NCI-H1694 (cell line): Measurements from ENCODE around the gene CARNS1.
"Not testable (repeated sequence)": the region's sequence is repeated elsewhere in the genome, so short reads cannot be mapped to it uniquely, and the experiment has no call there.

Source experiments
- DNase-seq: peaks from one replicate; lab custom pipeline; 2025; lab: John Stamatoyannopoulos, UW

Gene CARNS1

DNA sequence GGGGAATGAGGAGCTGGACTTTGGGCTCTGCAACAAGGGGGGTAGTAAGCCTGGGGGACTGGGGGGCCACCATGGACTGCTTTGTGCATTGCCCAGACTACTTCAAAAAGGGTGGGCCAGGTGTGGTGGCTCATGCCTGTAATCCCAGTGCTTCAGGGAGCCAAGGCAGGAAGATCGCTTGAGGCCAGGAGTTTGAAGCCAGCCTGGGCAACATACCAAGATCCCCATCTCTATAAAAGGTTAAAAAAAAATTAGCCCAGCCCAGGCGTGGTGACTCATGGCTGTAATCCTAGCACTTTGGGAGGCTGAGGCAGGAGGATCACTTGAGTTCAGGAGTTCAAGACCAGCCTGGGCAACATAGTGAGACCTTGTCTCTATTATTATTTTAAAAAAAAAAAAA, 50.1 kb downstream of the CARNS1 start:
- not testable (repeated sequence) for DNase-seq

DNA sequence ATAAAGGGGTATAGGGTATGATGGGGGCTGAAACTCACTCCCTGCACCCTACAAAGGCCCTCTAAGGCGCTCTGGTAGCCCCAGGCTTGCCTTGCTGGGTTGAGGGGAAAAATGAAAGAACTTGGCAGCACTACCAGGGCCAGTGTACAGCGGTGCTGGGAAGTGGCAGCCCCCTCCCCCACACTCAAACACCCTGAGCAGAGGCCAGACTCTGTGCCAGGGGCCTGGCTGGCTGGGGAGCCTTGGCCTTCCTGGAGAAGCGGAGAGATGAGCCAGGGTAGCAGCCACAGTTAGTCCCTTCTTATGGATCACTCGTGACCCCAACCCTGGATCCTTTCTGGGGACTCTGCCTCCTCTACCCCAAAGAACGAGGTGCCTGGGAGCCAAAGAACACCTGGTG, 50.9 kb downstream of the CARNS1 start:
- no peak for DNase-seq

DNA sequence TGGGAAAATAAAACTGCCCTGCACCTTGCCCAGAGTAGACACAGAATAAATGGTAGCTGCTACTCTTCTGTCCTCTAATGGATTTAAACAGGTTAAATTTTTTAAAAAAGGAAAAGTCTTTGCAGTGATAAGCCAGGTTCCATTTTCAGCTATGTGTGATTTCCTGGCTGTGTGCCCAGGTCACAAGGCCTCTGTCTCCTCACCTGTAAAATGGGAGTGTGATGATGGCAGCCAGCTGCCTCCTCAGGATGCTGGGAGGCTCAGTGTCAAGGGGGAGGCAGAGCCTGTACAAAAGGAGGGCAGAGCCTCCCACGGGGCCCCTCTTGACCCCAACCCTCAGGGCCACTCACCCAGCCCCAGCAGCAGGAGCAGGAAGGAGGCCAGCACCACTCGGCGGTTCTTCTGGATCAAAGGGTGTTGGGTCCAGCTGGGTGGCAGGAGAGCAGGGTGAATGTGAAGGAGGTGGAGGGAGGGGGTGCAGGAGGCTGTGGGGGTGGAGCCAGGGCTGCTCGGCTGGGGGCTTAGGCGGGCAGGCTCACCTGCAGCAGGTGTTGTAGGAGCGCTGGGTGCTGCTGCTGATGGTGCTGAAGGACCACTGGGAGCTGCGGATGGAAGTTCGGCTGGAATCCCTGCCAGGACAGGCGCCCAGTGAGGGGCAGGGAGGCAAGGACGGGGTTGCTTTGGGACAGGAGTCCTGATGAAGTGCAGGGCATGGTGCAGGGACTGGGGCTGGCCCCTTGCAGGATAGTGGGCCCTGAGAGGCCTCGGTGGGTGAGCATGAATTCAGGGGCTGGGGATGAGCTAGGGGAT, 51.7 kb downstream of the CARNS1 start:
- no peak for DNase-seq

DNA sequence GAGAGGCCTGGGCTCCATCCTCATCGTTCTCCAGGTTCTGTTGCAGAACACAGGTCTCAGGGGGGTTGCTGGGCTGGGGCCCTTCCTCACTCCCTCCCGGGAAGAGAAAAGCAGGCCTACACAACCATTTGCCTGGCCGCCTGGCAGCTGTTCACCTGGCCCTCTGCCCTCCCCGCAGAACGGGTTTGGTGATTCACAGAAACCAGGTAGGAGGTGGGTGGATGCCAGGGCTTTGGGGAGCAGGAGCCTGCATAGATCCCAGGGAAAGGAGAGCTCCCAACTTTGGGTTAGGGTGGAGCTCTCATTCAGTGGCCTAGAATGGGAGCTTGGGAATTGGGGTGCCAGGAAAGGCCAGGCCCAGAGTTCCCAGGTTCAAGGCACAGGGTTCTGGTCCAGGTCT, 52.6 kb downstream of the CARNS1 start:
- DNase-seq = no peak

DNA sequence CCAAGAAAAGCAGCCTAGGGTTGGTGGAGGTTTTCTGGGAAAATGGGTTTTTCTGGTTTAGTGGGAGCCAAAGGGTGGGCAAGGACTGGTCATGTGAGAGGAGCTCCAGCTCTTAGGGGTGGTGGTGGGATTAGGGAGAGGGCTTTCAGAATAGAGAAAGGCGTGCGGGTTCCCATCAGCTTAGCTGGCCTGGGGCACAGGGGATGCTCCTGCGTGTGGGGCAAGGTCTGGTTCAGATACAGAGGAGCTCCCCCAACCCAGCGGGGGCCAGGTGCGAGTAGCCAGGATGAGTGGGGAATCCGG, 52.9 kb downstream of the CARNS1 start:
- DNase-seq = no peak

DNA sequence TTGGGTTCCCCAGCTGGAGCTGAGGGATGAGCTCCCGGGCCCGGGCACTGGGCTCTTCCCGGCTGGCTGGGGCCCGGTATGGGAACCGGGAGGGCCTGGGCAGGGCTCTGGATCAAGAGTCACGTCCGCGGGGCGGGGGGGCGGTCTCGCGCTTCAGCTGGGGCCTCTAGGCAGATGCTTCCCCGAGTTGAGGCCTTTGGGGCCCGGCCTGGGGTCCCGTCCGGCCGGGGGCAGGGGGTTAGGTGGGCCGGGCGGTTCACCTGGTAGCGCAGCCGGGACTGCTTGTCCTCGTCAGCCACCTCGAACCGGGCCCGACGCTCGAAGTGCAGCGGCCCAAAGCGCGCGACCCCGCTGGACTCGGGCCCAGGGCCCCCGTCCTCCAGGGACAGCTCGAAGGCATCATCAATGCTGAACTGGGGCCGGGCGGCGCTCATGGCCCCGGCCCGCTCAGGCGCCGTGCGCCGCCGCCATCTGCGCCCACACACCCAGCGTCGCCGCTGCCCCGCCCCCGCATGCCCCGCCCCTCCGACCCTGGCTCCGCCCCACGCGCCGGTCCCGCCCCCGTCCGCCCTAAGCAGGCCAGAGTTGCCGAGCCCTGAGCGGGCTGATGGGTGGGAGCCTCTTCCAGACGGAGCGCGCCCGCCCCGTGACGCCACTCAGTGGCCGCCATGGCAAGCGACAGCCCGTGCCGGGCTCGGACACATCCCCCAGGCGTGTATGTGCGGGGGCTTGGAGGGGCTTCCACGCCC, 53.5 kb downstream of the CARNS1 start, which contains the start of gene TMEM134:
TMEM134 (minus strand) TSS at position 493 of the 749 bp plus-strand sequence; CDS start at position 434, 59 bp downstream.
- peak; percentile 64 for DNase-seq

DNA sequence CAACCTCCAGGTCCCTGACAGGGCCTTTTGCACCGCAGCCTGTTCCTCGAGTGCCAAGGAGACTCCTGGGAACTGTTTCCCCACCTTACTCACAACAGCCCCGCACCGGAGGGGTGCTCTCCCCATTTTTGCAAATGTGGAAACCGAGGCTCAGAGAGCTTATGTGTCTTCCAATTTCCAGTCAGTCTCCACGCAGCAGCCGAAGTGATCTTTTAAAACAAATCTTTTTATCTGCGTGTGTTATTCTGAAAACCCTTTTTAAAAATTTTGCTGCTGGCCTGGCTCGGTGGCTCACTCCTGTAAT, 54.0 kb downstream of the CARNS1 start:
- no peak for DNase-seq

DNA sequence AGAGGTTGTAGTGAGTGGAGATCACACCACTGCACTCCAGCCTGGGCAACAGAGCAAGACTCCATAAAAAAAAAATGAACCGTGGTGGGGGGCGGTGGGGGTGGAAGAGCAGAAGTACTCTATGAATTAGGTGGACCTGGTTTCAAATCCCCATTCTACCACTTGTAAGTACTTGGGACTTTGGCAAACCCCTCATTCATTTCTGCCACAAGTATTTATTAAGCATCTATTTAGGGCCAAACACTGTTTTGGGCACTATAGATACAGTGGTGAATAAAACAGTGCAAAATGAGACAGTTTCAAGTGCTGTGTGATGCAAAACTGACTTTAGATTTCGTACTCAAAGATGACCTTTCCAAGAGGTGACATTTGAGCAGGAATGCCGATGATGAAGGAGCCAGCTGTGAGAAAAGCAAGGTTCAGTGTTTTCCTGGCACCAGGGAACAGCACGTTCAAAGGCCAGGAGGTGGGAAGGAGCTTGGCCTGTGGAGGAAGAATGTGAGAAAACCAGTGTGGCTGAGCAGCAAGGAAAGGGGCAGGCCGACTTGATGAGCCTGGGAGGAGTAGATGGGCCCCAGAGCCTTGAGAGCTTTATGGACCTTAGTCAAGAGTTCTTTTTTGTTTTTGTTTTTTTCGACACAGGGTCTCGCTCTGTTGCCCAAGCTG, 55.0 kb downstream of the CARNS1 start:
- DNase-seq = no peak

DNA sequence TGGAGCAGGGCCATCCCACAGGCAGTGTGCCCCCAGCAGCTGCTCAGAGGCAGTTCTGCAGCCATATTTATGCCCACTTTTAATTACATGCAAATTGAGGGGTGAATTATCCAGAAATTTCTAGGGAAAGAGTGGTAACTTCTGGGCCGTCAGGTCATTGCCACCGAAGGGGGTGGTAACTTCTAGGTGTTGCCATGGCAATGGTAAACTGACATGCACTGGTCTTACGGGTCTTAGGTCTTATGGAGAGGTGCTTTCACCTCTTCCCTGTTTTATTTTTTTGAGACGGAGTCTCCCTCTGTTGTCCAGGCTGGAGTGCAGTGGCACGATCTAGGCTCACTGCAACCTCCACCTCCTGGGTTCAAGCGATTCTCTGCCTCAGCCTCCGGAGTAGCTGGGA, 57.4 kb downstream of the CARNS1 start:
- DNase-seq = no peak
